Measurements from ENCODE around the gene INAFM2.

The INAFM2 gene

GRCh38 chr15:40282869-40283614 is 40.5 kb upstream of the INAFM2 start, which contains the start of gene ANKRD63:
Gene ANKRD63 (minus strand): TSS chr15:40283064. CDS start chr15:40282586, 478 bp downstream.
- H3K4me3 ChIP-seq (ENCODE audit: control insufficient read depth, low read depth, low read length), result peak within 1 kb of the TSS; percentile 13
- no peak for TF ChIP-seq CTCF (IDR thresholded peaks at IDR 0.05; ENCODE audit: control insufficient read depth, insufficient read depth, low read depth, low read length, missing control alignments)
- no peak for DNase-seq (ENCODE audit: low read depth)

GRCh38 chr15:40283615-40284300 is 39.7 kb upstream of the INAFM2 start:
- DNase-seq (ENCODE audit: low read depth), result no peak
- H3K4me3 ChIP-seq (ENCODE audit: control insufficient read depth, low read depth, low read length), result no peak overlapping the region
- TF ChIP-seq CTCF (IDR thresholded peaks at IDR 0.05; ENCODE audit: control insufficient read depth, insufficient read depth, low read depth, low read length, missing control alignments), result no peak

DNA sequence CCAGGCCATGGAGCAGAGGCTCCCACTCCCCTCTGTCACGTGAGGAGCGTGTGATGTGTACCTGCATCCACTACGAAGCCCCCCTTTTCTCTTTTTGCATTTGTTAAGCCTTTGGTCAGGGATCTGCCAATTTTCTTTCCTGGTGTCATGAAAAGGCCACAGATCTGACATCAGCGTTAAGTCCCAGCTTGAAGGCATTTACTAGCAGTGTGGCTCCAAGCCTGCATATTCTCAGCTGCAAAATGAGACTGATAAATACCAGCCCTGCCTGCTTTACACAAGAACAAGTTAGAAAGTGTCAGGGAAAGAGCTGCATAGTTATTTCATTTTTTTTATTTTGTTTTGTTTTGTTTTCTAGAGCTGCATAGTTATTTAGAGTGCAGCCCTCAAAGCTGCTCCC is 38.3 kb upstream of the INAFM2 start:
- no peak overlapping the region for H3K4me3 ChIP-seq (ENCODE audit: control insufficient read depth, low read depth, low read length)
- no peak for DNase-seq (ENCODE audit: low read depth)
- TF ChIP-seq CTCF (IDR thresholded peaks at IDR 0.05; ENCODE audit: control insufficient read depth, insufficient read depth, low read depth, low read length, missing control alignments), result no peak

DNA sequence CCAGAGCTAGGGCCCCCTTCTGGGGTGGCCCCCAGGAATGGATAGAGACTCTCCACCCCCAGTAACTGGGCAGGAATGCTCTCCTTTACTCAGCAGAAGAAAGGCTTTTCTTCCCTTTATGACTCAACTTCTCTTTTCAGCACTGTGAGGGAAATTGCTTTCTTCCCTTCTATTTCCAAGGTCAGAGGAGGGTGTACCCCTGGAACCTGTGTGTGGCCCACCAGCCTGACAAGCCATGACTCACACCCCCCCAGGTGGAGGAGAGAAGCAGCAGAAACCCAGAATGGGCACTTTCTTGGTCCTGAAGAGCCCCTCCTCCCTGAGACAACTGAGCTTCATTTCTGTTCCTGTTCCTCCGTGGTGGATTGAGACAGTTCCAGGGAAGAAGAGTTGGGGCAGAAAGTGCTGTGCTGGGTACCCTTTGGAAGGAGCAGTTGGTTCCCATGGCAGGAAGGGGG is 37.9 kb upstream of the INAFM2 start:
- H3K4me3 ChIP-seq (ENCODE audit: control insufficient read depth, low read depth, low read length), result no peak overlapping the region
- DNase-seq (ENCODE audit: low read depth), result no peak

DNA sequence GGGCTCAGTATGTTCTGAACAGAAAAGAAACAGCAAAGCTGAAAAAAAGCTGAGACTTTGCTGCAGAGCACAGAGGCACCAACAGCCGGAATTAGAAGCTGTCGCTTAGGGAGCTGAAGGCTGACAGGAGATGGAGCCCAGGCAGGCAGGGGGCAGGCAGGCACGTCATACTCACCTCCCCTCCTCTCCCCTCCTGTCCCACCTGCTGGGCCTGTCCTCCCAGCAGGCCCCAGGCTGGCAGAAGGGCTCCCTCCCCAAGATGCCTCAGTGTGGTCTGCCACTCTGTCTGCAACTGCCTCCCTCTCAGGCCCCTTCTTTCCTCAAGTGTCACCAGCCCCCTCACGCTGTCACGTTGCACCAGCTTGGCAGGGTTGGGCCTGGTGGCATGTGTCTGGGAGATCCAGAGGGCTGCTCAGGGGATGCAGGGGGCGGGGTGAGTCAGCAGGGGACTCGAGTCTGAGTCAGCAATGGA is 37.4 kb upstream of the INAFM2 start:
- TF ChIP-seq CTCF (IDR thresholded peaks at IDR 0.05; ENCODE audit: control insufficient read depth, insufficient read depth, low read depth, low read length, missing control alignments), result no peak
- H3K4me3 ChIP-seq (ENCODE audit: control insufficient read depth, low read depth, low read length), result no peak overlapping the region
- no peak for DNase-seq (ENCODE audit: low read depth)

More for the DNA sequence above, 37.9 kb upstream of the INAFM2 start:
- TF ChIP-seq CTCF (IDR thresholded peaks at IDR 0.05; ENCODE audit: control insufficient read depth, insufficient read depth, low read depth, low read length, missing control alignments), result no peak

DNA sequence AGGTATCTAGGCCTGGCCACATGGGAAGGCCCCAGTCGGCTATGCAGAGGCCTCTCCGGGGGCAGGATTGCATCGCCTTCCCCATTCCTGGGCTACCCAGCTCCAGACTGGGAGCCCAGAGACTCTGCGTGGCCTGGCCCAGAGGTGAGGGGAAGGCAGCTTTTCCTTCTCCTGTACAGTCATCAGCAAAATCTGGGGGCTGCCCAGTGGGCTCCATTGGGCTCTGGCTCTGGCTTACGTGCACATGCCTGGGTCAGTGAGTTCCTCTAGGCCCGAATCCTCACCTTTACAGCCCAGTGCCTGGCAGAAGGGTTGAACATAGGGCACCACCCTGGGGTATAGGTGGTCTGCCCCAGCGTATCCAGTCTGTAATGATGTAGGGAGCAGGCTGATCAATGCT is 36.7 kb upstream of the INAFM2 start:
- H3K4me3 ChIP-seq (ENCODE audit: control insufficient read depth, low read depth, low read length), result no peak overlapping the region
- DNase-seq (ENCODE audit: low read depth), result no peak
- TF ChIP-seq CTCF (IDR thresholded peaks at IDR 0.05; ENCODE audit: control insufficient read depth, insufficient read depth, low read depth, low read length, missing control alignments), result no peak
